NCI-H510A treated with DMSO at 0.1 percent for 48 hours (cell line): ENCODE results near the gene AMBN.
"Not testable (repeated sequence)": the region's sequence is repeated elsewhere in the genome, so short reads cannot be mapped to it uniquely, and the experiment has no call there.

ENCODE experiments used
- DNase-seq: peaks from one replicate; lab custom pipeline; 2025; lab: John Stamatoyannopoulos, UW

The AMBN gene

GRCh38 chr4:70608324-70608723 lies 16.3 kb downstream of the AMBN start:
- DNase-seq, result no peak

GRCh38 chr4:70613306-70614183 lies 21.5 kb downstream of the AMBN start:
- DNase-seq, result peak; percentile 40

GRCh38 chr4:70614184-70614555 lies 22.1 kb downstream of the AMBN start:
- peak; percentile 33 for DNase-seq

GRCh38 chr4:70619288-70619687 lies 27.2 kb downstream of the AMBN start:
- DNase-seq, result no peak

GRCh38 chr4:70619778-70620177 lies 27.7 kb downstream of the AMBN start:
- DNase-seq, result no peak

GRCh38 chr4:70623323-70623722 lies 31.3 kb downstream of the AMBN start:
- DNase-seq, result no peak

GRCh38 chr4:70624226-70624793 lies 32.3 kb downstream of the AMBN start:
- no peak for DNase-seq

GRCh38 chr4:70627620-70628019 lies 35.6 kb downstream of the AMBN start:
- DNase-seq, result no peak

GRCh38 chr4:70628444-70628843 lies 36.4 kb downstream of the AMBN start, which contains the start of gene ENAM:
Gene ENAM, plus strand, starts transcription at chr4:70628744. Its CDS starts 757 bp downstream, at chr4:70629501.
- DNase-seq, result no peak

GRCh38 chr4:70629469-70630090 lies 37.5 kb downstream of the AMBN start:
- DNase-seq, result no peak

GRCh38 chr4:70630162-70630561 lies 38.1 kb downstream of the AMBN start:
- no peak for DNase-seq

GRCh38 chr4:70632028-70632427 lies 40.0 kb downstream of the AMBN start:
- no peak for DNase-seq

GRCh38 chr4:70634482-70634881 lies 42.4 kb downstream of the AMBN start:
- DNase-seq, result no peak

GRCh38 chr4:70637239-70637913 lies 45.3 kb downstream of the AMBN start:
- DNase-seq, result peak; percentile 68

GRCh38 chr4:70640192-70640591 lies 48.1 kb downstream of the AMBN start:
- no peak for DNase-seq

- not testable (repeated sequence) for DNase-seq
Measured at GRCh38 chr4:70650741-70651140, 58.7 kb downstream of the AMBN start.

- peak; percentile 65 for DNase-seq
Measured at GRCh38 chr4:70651864-70652506, 59.9 kb downstream of the AMBN start.

GRCh38 chr4:70654605-70655011 lies 62.6 kb downstream of the AMBN start:
- no peak for DNase-seq
